ENCODE measurements around the gene FCHSD2. TPM values are rescaled to one million over a fixed set of nuclear protein-coding genes. Genes with fewer than 3 reads are reported as not detected.
A peak's percentile ranks its signal among the peaks of the same experiment; 100 is the strongest.

FCHSD2 gene
- total and polyA plus RNA-seq, 8 donors, result 5.5 to 22.5 (median 10.4) TPM

- ATAC-seq (no peak), FAIRE-seq (no peak), DNase-seq (no peak)
- TF ChIP-seq, protein P1, sequence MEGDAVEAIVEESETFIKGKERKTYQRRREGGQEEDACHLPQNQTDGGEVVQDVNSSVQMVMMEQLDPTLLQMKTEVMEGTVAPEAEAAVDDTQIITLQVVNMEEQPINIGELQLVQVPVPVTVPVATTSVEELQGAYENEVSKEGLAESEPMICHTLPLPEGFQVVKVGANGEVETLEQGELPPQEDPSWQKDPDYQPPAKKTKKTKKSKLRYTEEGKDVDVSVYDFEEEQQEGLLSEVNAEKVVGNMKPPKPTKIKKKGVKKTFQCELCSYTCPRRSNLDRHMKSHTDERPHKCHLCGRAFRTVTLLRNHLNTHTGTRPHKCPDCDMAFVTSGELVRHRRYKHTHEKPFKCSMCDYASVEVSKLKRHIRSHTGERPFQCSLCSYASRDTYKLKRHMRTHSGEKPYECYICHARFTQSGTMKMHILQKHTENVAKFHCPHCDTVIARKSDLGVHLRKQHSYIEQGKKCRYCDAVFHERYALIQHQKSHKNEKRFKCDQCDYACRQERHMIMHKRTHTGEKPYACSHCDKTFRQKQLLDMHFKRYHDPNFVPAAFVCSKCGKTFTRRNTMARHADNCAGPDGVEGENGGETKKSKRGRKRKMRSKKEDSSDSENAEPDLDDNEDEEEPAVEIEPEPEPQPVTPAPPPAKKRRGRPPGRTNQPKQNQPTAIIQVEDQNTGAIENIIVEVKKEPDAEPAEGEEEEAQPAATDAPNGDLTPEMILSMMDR (IDR thresholded peaks at IDR 0.05), result no peak
- WGBS, 2 donors, result 97 to 98% methylated on average over 5 of the region's 5 CpGs
- intact Hi-C loops (cut with DNase I), result no loop called here
- Histone ChIP-seq H3K9me3 (no peaks in the 10 kb centered on the region), H3K4me3 (no peak overlapping the region), H3K36me3 (no peaks in the 10 kb centered on the region), H3K27me3 (no peaks in the 10 kb centered on the region), H3K27ac (no peak overlapping the region), H3K4me1 (peaks cover 0 to 15% (median 5%) of the 10 kb centered on the region in 3 donors)
Observed at GRCh38 chr11:72867970-72868369, 274.1 kb downstream of the FCHSD2 start.

- intact Hi-C loops (cut with DNase I), result no loop called here
- TF ChIP-seq, protein P1 (IDR thresholded peaks at IDR 0.05), result no peak
- DNase-seq (no peak), FAIRE-seq (peak; percentile 13), ATAC-seq (peak in 3 of 4 donors; percentile 22 to 37 (median 30))
- H3K4me3 ChIP-seq, result no peak overlapping the region
- no peak overlapping the region for H3K27ac ChIP-seq
- no peaks in the 10 kb centered on the region for H3K36me3 ChIP-seq
- WGBS, 2 donors, result 29 to 42% methylated on average over 5 of the region's 5 CpGs
- H3K9me3 ChIP-seq, result no peaks in the 10 kb centered on the region
- H3K4me1 ChIP-seq, result peaks cover 6 to 12% (median 11%) of the 10 kb centered on the region in 3 donors
- no peaks in the 10 kb centered on the region for H3K27me3 ChIP-seq
Observed at GRCh38 chr11:72864702-72865655, 277.1 kb downstream of the FCHSD2 start.

DNA sequence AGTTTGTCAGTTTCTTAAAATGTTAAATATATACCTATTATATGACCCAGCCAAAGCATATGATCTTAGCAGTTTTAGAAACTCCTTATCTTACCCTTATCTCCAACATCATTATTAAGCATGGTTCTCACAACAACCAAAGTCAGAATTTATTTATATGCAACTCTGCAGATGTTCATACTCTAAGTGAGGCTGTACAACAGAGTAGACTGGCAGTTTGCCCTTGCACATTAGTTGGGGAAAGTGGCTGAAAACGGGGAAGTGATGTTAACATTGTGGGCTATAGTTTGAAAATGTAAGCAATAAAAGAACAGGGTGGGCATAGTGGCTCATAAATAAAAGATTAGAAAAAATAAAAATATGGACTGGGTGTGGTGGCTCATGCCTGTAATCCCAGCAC lies 278.2 kb downstream of the FCHSD2 start:
- no peak for DNase-seq
- H3K36me3 ChIP-seq, result no peaks in the 10 kb centered on the region
- TF ChIP-seq, protein P1 (IDR thresholded peaks at IDR 0.05), result no peak
- no peaks in the 10 kb centered on the region for H3K27me3 ChIP-seq
- no peak overlapping the region for H3K27ac ChIP-seq
- no peak for FAIRE-seq
- peaks cover 6 to 12% (median 11%) of the 10 kb centered on the region in 3 donors for H3K4me1 ChIP-seq
- ATAC-seq, result no peak
- 86 to 92% methylated on average over 1 of the region's 1 CpG for WGBS, 2 donors
- intact Hi-C loops (cut with DNase I), result no loop called here
- H3K9me3 ChIP-seq, result no peaks in the 10 kb centered on the region
- no peak overlapping the region for H3K4me3 ChIP-seq

DNA sequence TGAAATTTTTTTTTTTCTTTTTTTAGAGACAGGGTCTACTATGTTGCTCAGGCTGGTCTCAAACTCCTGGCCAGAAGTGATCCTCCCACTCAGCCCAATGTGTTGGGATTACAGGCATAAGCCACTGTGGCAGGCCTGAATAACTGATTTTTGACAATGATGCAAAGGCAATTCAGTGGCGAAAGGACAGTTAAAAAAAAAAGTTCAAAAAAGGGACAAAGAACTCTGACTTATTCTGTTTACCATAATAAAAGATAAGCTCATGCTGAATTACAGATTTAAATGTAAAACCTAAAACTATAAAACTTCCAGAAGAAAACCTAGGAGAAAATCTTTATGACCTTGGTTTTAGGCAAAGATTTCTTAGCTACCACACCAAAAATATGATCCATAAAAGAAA lies 279.0 kb downstream of the FCHSD2 start:
- no peak for FAIRE-seq
- Histone ChIP-seq H3K4me1 (peaks cover 6 to 12% (median 11%) of the 10 kb centered on the region in 3 donors), H3K27ac (no peak overlapping the region), H3K9me3 (no peaks in the 10 kb centered on the region), H3K36me3 (no peaks in the 10 kb centered on the region), H3K27me3 (no peaks in the 10 kb centered on the region), H3K4me3 (no peak overlapping the region)
- no peak for ATAC-seq
- intact Hi-C loops (cut with DNase I), result no loop called here
- TF ChIP-seq, protein P1 (IDR thresholded peaks at IDR 0.05), result no peak
- WGBS, 2 donors, result 89 to 100% methylated on average over 1 of the region's 1 CpG
- no peak for DNase-seq

- Histone ChIP-seq H3K27ac (no peak overlapping the region), H3K27me3 (no peaks in the 10 kb centered on the region), H3K9me3 (no peaks in the 10 kb centered on the region), H3K4me3 (no peak overlapping the region), H3K36me3 (no peaks in the 10 kb centered on the region), H3K4me1 (peaks cover 6 to 23% (median 16%) of the 10 kb centered on the region in 3 donors)
- ATAC-seq (no peak), DNase-seq (no peak), FAIRE-seq (no peak)
- intact Hi-C loops (cut with DNase I), result no loop called here
- TF ChIP-seq, protein P1 (IDR thresholded peaks at IDR 0.05), result no peak
- WGBS, 2 donors, result 87 to 96% methylated on average over 4 of the region's 4 CpGs
Observed at GRCh38 chr11:72860592-72860991, 281.5 kb downstream of the FCHSD2 start.
